Hypothalamus (tissue), 51 donors: Measurements from ENCODE around the gene CNP.

Source experiments
- DNase-seq, 51 donors: peaks; one replicate each; lab custom pipeline; 2025; lab: John Stamatoyannopoulos, UW

Gene CNP

DNA sequence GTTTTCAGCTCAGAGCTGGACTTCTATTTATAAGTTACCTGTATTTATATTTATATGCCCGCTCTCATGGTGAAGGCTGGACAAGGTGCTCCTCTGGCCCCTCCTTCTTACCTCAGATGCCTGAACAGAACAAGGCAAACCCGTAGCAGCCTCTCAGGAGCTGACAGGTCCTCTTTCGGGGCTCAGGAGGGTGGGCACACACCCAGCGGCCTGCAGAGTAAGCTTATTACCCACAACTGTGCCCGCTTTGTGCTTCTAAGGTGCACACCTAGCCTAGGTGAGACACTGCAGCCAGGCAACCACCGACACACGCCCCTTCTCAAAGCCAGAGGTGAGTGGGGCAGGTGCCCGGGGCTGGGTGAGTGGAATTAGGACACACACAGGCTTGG, 58.6 kb downstream of the CNP start:
- DNase-seq: no peak

- DNase-seq: no peak
Observed at GRCh38 chr17:42025936-42026335, 59.3 kb downstream of the CNP start.

GRCh38 chr17:42026857-42027589, 60.4 kb downstream of the CNP start:
- DNase-seq: no peak
